Measurements from ENCODE around the gene CEP85. TPM values are rescaled to one million over a fixed set of nuclear protein-coding genes. Genes with fewer than 3 reads are reported as not detected.

Gene CEP85
- total and polyA plus RNA-seq, 9 of the 15 experiments (the other 6 are each of a cell fraction or from before 2014, with no cell fraction given): 42.1 to 140 (median 92.6) TPM

GRCh38 chr1:26237230-26237966 is 3.4 kb downstream of the CEP85 start (continued):
- no peak; the same call in 1 of the 2 replicates for TF ChIP-seq MGA (IDR thresholded peaks at IDR 0.05)
- no peak for TF ChIP-seq ZC3H11A (IDR thresholded peaks at IDR 0.05; ENCODE audit: low read depth, low read length)
- no peak for TF ChIP-seq IRF1 (CRISPR knock-in tag; IDR thresholded peaks at IDR 0.05; ENCODE audit: borderline replicate concordance)
- TF ChIP-seq HMG20B (CRISPR knock-in tag; IDR thresholded peaks at IDR 0.05): no peak
- TF ChIP-seq GABPA (tag; conservative IDR thresholded peaks at IDR 0.05; ENCODE audit: low read depth): no peak
- no peak for TF ChIP-seq TARDBP (IDR thresholded peaks at IDR 0.05)
- TF ChIP-seq SMARCC2 (IDR thresholded peaks at IDR 0.05; ENCODE audit: low read depth): peak; percentile 97
- no peak for TF ChIP-seq PTRF (tag; IDR thresholded peaks at IDR 0.05)
- no peak for TF ChIP-seq NFIC (IDR thresholded peaks at IDR 0.05)
- TF ChIP-seq HINFP (tag; conservative IDR thresholded peaks at IDR 0.05; ENCODE audit: low read depth): no peak
- 0 out of 2 replicates have a peak, but pooled peaks have one; percentile 48 for TF ChIP-seq E4F1 (CRISPR knock-in tag; IDR thresholded peaks at IDR 0.05; ENCODE audit: borderline replicate concordance)

Data from K562 (cell line).